K562 (cell line): Measurements from ENCODE around the gene LRP1. TPM values are rescaled to one million over a fixed set of nuclear protein-coding genes. Genes with fewer than 3 reads are reported as not detected.

Source experiments
- CBX3 ChIP-seq, 2 experiments: IDR thresholded peaks; 1 replicate in 1 of 2; 2 replicates in 1 of 2; pipeline ENCODE4 v1.6.1; 2012; ENCODE audit warnings: inconsistent platforms in 2 of 2, low read length in 2 of 2, borderline replicate concordance in 1 of 2, control low read depth in 1 of 2
- CC2D1A ChIP-seq: fragments of 450-650 bp; IDR thresholded peaks from 2 replicates; pipeline ENCODE4 v1.6.1; 2017; ENCODE audit warnings: mild to moderate bottlenecking
- EP400 ChIP-seq: fragments of 450-650 bp; IDR thresholded peaks from 2 replicates; pipeline ENCODE4 v1.6.1; 2017; ENCODE audit warnings: antibody characterized with exemption, mild to moderate bottlenecking, moderate library complexity
- GABPB1 ChIP-seq: sonication (generic); formaldehyde crosslinking; IDR thresholded peaks from 2 replicates; pipeline ENCODE4 v1.8.0; 2022; ENCODE audit warnings: mild to moderate bottlenecking, missing genetic modification reagents
- HMGXB4 ChIP-seq: sonication (generic); formaldehyde crosslinking; IDR thresholded peaks from 2 replicates; pipeline ENCODE4 v1.8.1; 2023; ENCODE audit warnings: mild to moderate bottlenecking, missing genetic modification reagents
- JUNB ChIP-seq: fragments of 450-650 bp; formaldehyde crosslinking; conservative IDR thresholded peaks from 2 replicates; pipeline ENCODE4 v1.4.0; 2020; ENCODE audit warnings: mild to moderate bottlenecking
- KLF1 ChIP-seq: fragments of 450-650 bp; IDR thresholded peaks from 2 replicates; pipeline ENCODE4 v1.6.1; 2016; ENCODE audit warnings: missing genetic modification characterization, missing compliant biosample characterization
- NFIC ChIP-seq: fragments of 450-650 bp; IDR thresholded peaks from 2 replicates; pipeline ENCODE4 v1.6.1; 2017; ENCODE audit warnings: mild to moderate bottlenecking, inconsistent platforms
- NRF1 ChIP-seq, 2 experiments: fragments of 450-650 bp; IDR thresholded peaks in 1 of 2; conservative IDR thresholded peaks in 1 of 2; 2 replicates each; pipeline ENCODE4 v1.6.1; 2014; ENCODE audit warnings: mild to moderate bottlenecking in 2 of 2
- POLR2AphosphoS5 ChIP-seq: IDR thresholded peaks from 2 replicates; pipeline ENCODE4 v1.6.1; 2011; ENCODE audit warnings: mild to moderate bottlenecking, low read depth, low read length, moderate library complexity; ENCODE audit not compliant: control insufficient read depth, insufficient read depth
- RNF2 ChIP-seq: sonication (generic); IDR thresholded peaks from 2 replicates; pipeline ENCODE4 v1.6.1; 2016
- SP2 ChIP-seq: IDR thresholded peaks from 2 replicates; pipeline ENCODE4 v1.6.1; 2011; ENCODE audit warnings: mild to moderate bottlenecking, low read depth, low read length, moderate library complexity; ENCODE audit not compliant: poor library complexity, severe bottlenecking; ENCODE audit errors: extremely low read depth
- TAF7 ChIP-seq: fragments of 450-650 bp; IDR thresholded peaks from 2 replicates; pipeline ENCODE4 v1.6.1; 2016; ENCODE audit warnings: missing genetic modification characterization, missing compliant biosample characterization
- ZKSCAN8 ChIP-seq: fragments of 200-800 bp; sonication (Bioruptor generic); IDR thresholded peaks from 2 replicates; pipeline ENCODE4 v1.6.1; 2016; ENCODE audit warnings: missing genetic modification characterization, missing compliant biosample characterization
- polyA plus RNA-seq, 8 experiments: library from polyadenylated mRNA; depleted of rRNA in 4 of 8; stranded (reverse) in 5 of 8; unstranded in 3 of 8; fragments of >200 nt; fragmentation: Nextera tagmentation in 2 of 8; fragmentation: Illumina TruSeq in 1 of 8; extraction: Ambion mirVana in 2 of 8; extraction: Trizol in 1 of 8; gene quantifications; 2 replicates each; pipeline versions ENCODE4 v1.2.1 to v1.2.3, GENCODE V29; 2011 to 2014; ENCODE audit warnings: inconsistent platforms in 1 of 8, missing spikeins in 1 of 8
- total RNA-seq, 7 experiments: library from RNA; depleted of rRNA in 6 of 7; stranded (reverse); fragments of >200 nt in 6 of 7; fragmentation: Illumina TruSeq in 2 of 7; extraction: Trizol in 2 of 7; gene quantifications; 2 replicates each; pipeline versions ENCODE4 v1.2.1 to v1.2.3, GENCODE V29; 2011 to 2021; ENCODE audit warnings: low replicate concordance in 1 of 7
- TF ChIP-seq, protein P1 (sequence below): fragments of 250-450 bp; sonication (Bioruptor Pico); IDR thresholded peaks from 2 replicates; pipeline ENCODE4 v1.6.1; 2021; ENCODE audit warnings: mild to moderate bottlenecking
- TF ChIP-seq, protein P2 (sequence below): fragments of 450-650 bp; IDR thresholded peaks from 2 replicates; pipeline ENCODE4 v1.6.1; 2016; ENCODE audit warnings: low read depth

Gene LRP1
- total and polyA plus RNA-seq, 9 of the 15 experiments (the other 6 are each of a cell fraction or from before 2014, with no cell fraction given): 0.04 to 0.64 (median 0.19) TPM; not detected in 2

GRCh38 chr12:57229634-57230380, 101.5 kb downstream of the LRP1 start, which contains the start of gene SHMT2 (continued):
- peak; percentile 47; the same call in 1 of the 2 replicates for TF ChIP-seq POLR2AphosphoS5
- no peak for TF ChIP-seq JUNB
- TF ChIP-seq, protein P1, sequence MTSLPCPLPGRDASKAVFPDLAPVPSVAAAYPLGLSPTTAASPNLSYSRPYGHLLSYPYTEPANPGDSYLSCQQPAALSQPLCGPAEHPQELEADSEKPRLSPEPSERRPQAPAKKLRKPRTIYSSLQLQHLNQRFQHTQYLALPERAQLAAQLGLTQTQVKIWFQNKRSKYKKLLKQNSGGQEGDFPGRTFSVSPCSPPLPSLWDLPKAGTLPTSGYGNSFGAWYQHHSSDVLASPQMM (CRISPR knock-in tag): no peak
- TF ChIP-seq RNF2: peak; percentile 61; the same call in 1 of the 2 replicates
- TF ChIP-seq EP400: peak; percentile 96
- peak; percentile 62; the same call in 1 of the 2 replicates for TF ChIP-seq ZKSCAN8 (CRISPR knock-in tag)
- no peak for TF ChIP-seq SP2
- TF ChIP-seq CBX3 (IDR thresholded peaks at IDR 0.05; ENCODE audit: borderline replicate concordance in 1 of 2, low read length in 2 of 2): 0 out of 3 replicates have a peak, but pooled peaks of 1 of the 2 experiments have one; percentile 35
- TF ChIP-seq NFIC: peak; percentile 28
- 0 out of 2 replicates have a peak, but pooled peaks have one; percentile 65 for TF ChIP-seq HMGXB4 (CRISPR knock-in tag)
- TF ChIP-seq TAF7: 0 out of 2 replicates have a peak, but pooled peaks have one; percentile 5
- 0 out of 2 replicates have a peak, but pooled peaks have one; percentile 13 for TF ChIP-seq CC2D1A
- TF ChIP-seq KLF1 (tag): peak; percentile 16; the same call in 1 of the 2 replicates
- TF ChIP-seq, protein P2, sequence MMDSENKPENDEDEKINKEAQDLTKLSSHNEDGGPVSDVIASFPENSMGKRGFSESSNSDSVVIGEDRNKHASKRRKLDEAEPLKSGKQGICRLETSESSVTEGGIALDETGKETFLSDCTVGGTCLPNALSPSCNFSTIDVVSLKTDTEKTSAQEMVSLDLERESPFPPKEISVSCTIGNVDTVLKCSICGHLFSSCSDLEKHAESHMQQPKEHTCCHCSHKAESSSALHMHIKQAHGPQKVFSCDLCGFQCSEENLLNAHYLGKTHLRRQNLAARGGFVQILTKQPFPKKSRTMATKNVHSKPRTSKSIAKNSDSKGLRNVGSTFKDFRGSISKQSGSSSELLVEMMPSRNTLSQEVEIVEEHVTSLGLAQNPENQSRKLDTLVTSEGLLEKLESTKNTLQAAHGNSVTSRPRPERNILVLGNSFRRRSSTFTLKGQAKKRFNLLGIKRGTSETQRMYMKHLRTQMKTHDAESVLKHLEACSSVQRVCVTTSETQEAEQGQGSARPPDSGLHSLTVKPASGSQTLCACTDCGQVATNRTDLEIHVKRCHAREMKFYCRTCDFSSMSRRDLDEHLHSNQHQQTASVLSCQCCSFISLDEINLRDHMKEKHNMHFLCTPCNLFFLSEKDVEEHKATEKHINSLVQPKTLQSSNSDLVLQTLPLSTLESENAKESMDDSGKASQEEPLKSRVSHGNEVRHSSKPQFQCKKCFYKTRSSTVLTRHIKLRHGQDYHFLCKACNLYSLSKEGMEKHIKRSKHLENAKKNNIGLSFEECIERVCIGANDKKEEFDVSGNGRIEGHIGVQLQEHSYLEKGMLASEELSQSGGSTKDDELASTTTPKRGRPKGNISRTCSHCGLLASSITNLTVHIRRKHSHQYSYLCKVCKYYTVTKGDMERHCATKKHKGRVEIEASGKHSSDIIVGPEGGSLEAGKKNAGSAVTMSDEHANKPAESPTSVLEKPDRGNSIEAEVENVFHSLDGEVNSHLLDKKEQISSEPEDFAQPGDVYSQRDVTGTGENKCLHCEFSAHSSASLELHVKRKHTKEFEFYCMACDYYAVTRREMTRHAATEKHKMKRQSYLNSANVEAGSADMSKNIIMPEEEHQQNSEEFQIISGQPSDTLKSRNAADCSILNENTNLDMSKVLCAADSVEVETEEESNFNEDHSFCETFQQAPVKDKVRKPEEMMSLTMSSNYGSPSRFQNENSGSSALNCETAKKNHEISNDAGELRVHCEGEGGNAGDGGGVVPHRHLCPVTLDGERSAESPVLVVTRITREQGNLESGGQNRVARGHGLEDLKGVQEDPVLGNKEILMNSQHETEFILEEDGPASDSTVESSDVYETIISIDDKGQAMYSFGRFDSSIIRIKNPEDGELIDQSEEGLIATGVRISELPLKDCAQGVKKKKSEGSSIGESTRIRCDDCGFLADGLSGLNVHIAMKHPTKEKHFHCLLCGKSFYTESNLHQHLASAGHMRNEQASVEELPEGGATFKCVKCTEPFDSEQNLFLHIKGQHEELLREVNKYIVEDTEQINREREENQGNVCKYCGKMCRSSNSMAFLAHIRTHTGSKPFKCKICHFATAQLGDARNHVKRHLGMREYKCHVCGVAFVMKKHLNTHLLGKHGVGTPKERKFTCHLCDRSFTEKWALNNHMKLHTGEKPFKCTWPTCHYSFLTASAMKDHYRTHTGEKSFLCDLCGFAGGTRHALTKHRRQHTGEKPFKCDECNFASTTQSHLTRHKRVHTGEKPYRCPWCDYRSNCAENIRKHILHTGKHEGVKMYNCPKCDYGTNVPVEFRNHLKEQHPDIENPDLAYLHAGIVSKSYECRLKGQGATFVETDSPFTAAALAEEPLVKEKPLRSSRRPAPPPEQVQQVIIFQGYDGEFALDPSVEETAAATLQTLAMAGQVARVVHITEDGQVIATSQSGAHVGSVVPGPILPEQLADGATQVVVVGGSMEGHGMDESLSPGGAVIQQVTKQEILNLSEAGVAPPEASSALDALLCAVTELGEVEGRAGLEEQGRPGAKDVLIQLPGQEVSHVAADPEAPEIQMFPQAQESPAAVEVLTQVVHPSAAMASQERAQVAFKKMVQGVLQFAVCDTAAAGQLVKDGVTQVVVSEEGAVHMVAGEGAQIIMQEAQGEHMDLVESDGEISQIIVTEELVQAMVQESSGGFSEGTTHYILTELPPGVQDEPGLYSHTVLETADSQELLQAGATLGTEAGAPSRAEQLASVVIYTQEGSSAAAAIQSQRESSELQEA: no peak
- TF ChIP-seq NRF1 (conservative IDR thresholded peaks at IDR 0.05 in 1 of 2, IDR thresholded peaks at IDR 0.05 in 1 of 2): peak; percentile 97 to 98
- TF ChIP-seq GABPB1 (CRISPR knock-in tag): peak; percentile 49
